Neural cell (in vitro differentiated cells): ENCODE results near the gene UCK1. TPM values are rescaled to one million over a fixed set of nuclear protein-coding genes. Genes with fewer than 3 reads are reported as not detected.

Source experiments
- H2AFZ ChIP-seq: fragments of 200-600, 300-800 bp; sonication (generic), shearing (Covaris generic); 2 replicates; pipeline ENCODE4 v1.6.0; 2014; ENCODE audit warnings: low read depth, mild to moderate bottlenecking, antibody characterized with exemption, low read length, moderate library complexity
- H3F3A ChIP-seq: fragments of 200-600 bp; shearing (Covaris generic); 2 replicates; pipeline ENCODE4 v1.6.1; 2016; ENCODE audit warnings: mild to moderate bottlenecking, moderate library complexity, mixed read lengths, antibody characterized with exemption, low read length; ENCODE audit not compliant: insufficient read depth, poor library complexity, severe bottlenecking
- H3K27ac ChIP-seq: fragments of 200-600, 300-800 bp; sonication (generic), shearing (Covaris generic); 2 replicates; pipeline ENCODE4 v1.5.1; 2014; ENCODE audit warnings: mild to moderate bottlenecking, low read length, moderate library complexity
- H3K27me3 ChIP-seq: fragments of 300-800, 200-600 bp; sonication (generic), shearing (Covaris generic); 2 replicates; pipeline ENCODE4 v1.6.0; 2014; ENCODE audit warnings: mild to moderate bottlenecking, low read depth, low read length, moderate library complexity; ENCODE audit not compliant: insufficient read depth
- H3K36me3 ChIP-seq: fragments of 300-800, 200-600 bp; sonication (generic), shearing (Covaris generic); 2 replicates; pipeline ENCODE4 v1.5.1; 2014; ENCODE audit warnings: mild to moderate bottlenecking, antibody characterized with exemption, low read length, moderate library complexity; ENCODE audit not compliant: insufficient read depth
- H3K4me2 ChIP-seq: fragments of 300-800, 200-600 bp; sonication (generic), shearing (Covaris generic); 2 replicates; pipeline ENCODE4 v1.6.0; 2014; ENCODE audit warnings: mild to moderate bottlenecking, low read length
- H3K4me3 ChIP-seq: fragments of 300-800, 200-600 bp; sonication (generic), shearing (Covaris generic); 2 replicates; pipeline ENCODE4 v1.5.1; 2014; ENCODE audit warnings: mild to moderate bottlenecking, low read length, moderate library complexity
- H3K79me2 ChIP-seq: fragments of 200-600 bp; shearing (Covaris generic); replicated peaks from 2 replicates; pipeline ENCODE4 v1.6.0; 2014; ENCODE audit warnings: mild to moderate bottlenecking, low read length, moderate library complexity; ENCODE audit not compliant: insufficient read depth
- H3K9ac ChIP-seq: fragments of 300-800, 200-600 bp; sonication (generic), shearing (Covaris generic); 2 replicates; pipeline ENCODE4 v1.6.1; 2016; ENCODE audit warnings: mild to moderate bottlenecking, low read length, mixed read lengths
- H3K9me2 ChIP-seq: fragments of 200-600 bp; shearing (Covaris generic); 2 replicates; pipeline ENCODE4 v1.6.1; 2016; ENCODE audit warnings: mild to moderate bottlenecking, low read length, mixed read lengths; ENCODE audit not compliant: insufficient read depth
- H3K9me3 ChIP-seq: fragments of 200-600, 300-800 bp; sonication (generic), shearing (Covaris generic); 2 replicates; pipeline ENCODE4 v1.6.1; 2016; ENCODE audit warnings: mild to moderate bottlenecking, mixed run types, low read length, moderate library complexity, mixed read lengths
- H4K20me1 ChIP-seq: fragments of 200-600 bp; shearing (Covaris generic); 2 replicates; pipeline ENCODE4 v1.6.1; 2016; ENCODE audit warnings: mild to moderate bottlenecking, mixed run types; ENCODE audit not compliant: insufficient read depth
- EP300 ChIP-seq: fragments of 450-650 bp; conservative IDR thresholded peaks from 2 replicates; pipeline ENCODE4 v1.6.1; 2014; ENCODE audit warnings: antibody characterized with exemption, mild to moderate bottlenecking, moderate library complexity; ENCODE audit not compliant: poor library complexity, severe bottlenecking
- EZH2 ChIP-seq: fragments of 200-600, 300-800 bp; shearing (Covaris generic), sonication (generic); IDR thresholded peaks from 2 replicates; pipeline ENCODE4 v1.6.1; 2014; ENCODE audit warnings: antibody characterized with exemption, low read length, borderline replicate concordance, mild to moderate bottlenecking; ENCODE audit not compliant: insufficient read depth, poor library complexity, severe bottlenecking
- MXI1 ChIP-seq: fragments of 450-650 bp; conservative IDR thresholded peaks from 2 replicates; pipeline ENCODE4 v1.6.1; 2014; ENCODE audit warnings: antibody characterized with exemption, mild to moderate bottlenecking; ENCODE audit not compliant: poor library complexity, severe bottlenecking
- POLR2AphosphoS5 ChIP-seq: IDR thresholded peaks from 2 replicates; pipeline ENCODE4 v1.6.1; 2012
- RAD21 ChIP-seq: fragments of 450-650 bp; conservative IDR thresholded peaks from 2 replicates; pipeline ENCODE4 v1.6.1; 2014; ENCODE audit warnings: antibody characterized with exemption, mild to moderate bottlenecking, moderate library complexity
- SMC3 ChIP-seq: fragments of 450-650 bp; conservative IDR thresholded peaks from 2 replicates; pipeline ENCODE4 v1.6.1; 2014; ENCODE audit warnings: antibody characterized with exemption, mild to moderate bottlenecking, moderate library complexity; ENCODE audit not compliant: poor library complexity
- TAF1 ChIP-seq: IDR thresholded peaks from 2 replicates; pipeline ENCODE4 v1.6.1; 2012; ENCODE audit warnings: low read depth
- polyA plus RNA-seq: library from polyadenylated mRNA; depleted of rRNA; stranded (reverse); fragments of >200 nt; gene quantifications from 2 replicates; pipeline ENCODE4 v1.2.3, GENCODE V29; 2014
- TF ChIP-seq, protein P1 (sequence below): IDR thresholded peaks from 2 replicates; pipeline ENCODE4 v1.6.1; 2012; ENCODE audit warnings: borderline replicate concordance
- TF ChIP-seq, protein P2 (sequence below): fragments of 450-650 bp; IDR thresholded peaks from 2 replicates; pipeline ENCODE4 v1.5.1; 2014; ENCODE audit warnings: antibody characterized with exemption, mild to moderate bottlenecking, moderate library complexity; ENCODE audit not compliant: poor library complexity, severe bottlenecking

The UCK1 gene
- polyA plus RNA-seq, 1 donor from 2014 or later: 45.9 TPM

DNA sequence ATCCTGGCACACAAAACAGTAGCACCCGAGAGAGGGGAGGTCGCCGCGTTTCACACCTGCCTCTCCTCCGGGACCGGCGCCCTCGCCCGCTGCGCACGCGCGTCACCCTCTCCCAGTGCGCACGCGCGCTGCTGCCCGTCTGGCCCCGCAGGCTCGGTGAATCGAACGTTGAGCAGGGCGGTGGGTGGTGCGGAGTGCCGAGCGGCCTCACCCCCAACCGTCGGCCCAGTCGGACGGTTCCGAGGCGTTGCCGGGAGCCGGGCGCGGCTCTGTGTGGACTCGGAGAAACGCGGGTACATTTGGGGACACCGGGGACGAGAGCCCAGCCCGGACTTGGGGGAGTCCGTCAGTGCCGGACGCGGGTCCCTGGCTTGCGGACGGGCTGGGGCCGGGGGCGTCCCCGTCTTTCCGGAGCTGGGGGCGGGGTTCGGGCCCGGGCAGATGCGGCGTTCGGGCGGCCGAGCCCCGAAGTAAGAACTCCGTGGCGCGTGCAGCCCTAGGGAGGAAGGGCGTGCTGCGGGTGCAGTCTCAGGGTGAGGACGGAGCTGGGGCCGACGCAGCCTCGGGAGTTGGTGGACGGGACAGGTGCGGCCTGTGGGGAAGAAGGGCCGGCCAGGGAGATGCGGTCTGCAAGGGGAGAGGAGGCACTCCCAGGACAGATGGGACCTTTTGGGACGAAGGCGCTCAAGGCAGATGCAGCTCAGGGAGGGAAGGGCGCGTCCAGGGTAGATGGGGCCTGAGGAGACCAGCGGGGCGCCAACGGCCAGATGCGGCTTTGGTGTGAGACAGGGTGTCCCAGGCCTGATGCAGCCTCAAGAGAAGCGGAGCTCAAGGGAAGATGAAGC lies 28.1 kb downstream of the UCK1 start, which contains the start of gene POMT1:
Gene POMT1 (plus strand): TSS at position 138 of the 845 bp plus-strand sequence. CDS start 1,301 bp downstream, outside the sequence.
- H3K36me3 ChIP-seq: no peaks in the 10 kb centered on the region
- no peaks in the 10 kb centered on the region for H3K9me3 ChIP-seq
- H3K27me3 ChIP-seq: no peaks in the 10 kb centered on the region
- H3K4me3 ChIP-seq: peak within 1 kb of the TSS; percentile 90
- no peaks in the 10 kb centered on the region for H3F3A ChIP-seq
- H3K79me2 ChIP-seq: peaks cover 13% of the 10 kb centered on the region
- TF ChIP-seq MXI1 (peak; percentile 81), EZH2 (no peak), SMC3 (no peak), EP300 (peak; percentile 42), POLR2AphosphoS5 (peak; percentile 87), RAD21 (peak; percentile 43), TAF1 (peak; percentile 74)
- TF ChIP-seq, protein P1, sequence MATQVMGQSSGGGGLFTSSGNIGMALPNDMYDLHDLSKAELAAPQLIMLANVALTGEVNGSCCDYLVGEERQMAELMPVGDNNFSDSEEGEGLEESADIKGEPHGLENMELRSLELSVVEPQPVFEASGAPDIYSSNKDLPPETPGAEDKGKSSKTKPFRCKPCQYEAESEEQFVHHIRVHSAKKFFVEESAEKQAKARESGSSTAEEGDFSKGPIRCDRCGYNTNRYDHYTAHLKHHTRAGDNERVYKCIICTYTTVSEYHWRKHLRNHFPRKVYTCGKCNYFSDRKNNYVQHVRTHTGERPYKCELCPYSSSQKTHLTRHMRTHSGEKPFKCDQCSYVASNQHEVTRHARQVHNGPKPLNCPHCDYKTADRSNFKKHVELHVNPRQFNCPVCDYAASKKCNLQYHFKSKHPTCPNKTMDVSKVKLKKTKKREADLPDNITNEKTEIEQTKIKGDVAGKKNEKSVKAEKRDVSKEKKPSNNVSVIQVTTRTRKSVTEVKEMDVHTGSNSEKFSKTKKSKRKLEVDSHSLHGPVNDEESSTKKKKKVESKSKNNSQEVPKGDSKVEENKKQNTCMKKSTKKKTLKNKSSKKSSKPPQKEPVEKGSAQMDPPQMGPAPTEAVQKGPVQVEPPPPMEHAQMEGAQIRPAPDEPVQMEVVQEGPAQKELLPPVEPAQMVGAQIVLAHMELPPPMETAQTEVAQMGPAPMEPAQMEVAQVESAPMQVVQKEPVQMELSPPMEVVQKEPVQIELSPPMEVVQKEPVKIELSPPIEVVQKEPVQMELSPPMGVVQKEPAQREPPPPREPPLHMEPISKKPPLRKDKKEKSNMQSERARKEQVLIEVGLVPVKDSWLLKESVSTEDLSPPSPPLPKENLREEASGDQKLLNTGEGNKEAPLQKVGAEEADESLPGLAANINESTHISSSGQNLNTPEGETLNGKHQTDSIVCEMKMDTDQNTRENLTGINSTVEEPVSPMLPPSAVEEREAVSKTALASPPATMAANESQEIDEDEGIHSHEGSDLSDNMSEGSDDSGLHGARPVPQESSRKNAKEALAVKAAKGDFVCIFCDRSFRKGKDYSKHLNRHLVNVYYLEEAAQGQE: peak; percentile 0
- TF ChIP-seq, protein P2, sequence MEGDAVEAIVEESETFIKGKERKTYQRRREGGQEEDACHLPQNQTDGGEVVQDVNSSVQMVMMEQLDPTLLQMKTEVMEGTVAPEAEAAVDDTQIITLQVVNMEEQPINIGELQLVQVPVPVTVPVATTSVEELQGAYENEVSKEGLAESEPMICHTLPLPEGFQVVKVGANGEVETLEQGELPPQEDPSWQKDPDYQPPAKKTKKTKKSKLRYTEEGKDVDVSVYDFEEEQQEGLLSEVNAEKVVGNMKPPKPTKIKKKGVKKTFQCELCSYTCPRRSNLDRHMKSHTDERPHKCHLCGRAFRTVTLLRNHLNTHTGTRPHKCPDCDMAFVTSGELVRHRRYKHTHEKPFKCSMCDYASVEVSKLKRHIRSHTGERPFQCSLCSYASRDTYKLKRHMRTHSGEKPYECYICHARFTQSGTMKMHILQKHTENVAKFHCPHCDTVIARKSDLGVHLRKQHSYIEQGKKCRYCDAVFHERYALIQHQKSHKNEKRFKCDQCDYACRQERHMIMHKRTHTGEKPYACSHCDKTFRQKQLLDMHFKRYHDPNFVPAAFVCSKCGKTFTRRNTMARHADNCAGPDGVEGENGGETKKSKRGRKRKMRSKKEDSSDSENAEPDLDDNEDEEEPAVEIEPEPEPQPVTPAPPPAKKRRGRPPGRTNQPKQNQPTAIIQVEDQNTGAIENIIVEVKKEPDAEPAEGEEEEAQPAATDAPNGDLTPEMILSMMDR: peak; percentile 24
- peak within 1 kb of the TSS; percentile 67 for H3K4me2 ChIP-seq
- peak within 1 kb of the TSS; percentile 75 for H2AFZ ChIP-seq
- H3K27ac ChIP-seq: peak within 1 kb of the TSS; percentile 60
- H3K9ac ChIP-seq: peak within 1 kb of the TSS; percentile 84
- no peaks in the 10 kb centered on the region for H4K20me1 ChIP-seq
- H3K9me2 ChIP-seq: no peaks in the 10 kb centered on the region

DNA sequence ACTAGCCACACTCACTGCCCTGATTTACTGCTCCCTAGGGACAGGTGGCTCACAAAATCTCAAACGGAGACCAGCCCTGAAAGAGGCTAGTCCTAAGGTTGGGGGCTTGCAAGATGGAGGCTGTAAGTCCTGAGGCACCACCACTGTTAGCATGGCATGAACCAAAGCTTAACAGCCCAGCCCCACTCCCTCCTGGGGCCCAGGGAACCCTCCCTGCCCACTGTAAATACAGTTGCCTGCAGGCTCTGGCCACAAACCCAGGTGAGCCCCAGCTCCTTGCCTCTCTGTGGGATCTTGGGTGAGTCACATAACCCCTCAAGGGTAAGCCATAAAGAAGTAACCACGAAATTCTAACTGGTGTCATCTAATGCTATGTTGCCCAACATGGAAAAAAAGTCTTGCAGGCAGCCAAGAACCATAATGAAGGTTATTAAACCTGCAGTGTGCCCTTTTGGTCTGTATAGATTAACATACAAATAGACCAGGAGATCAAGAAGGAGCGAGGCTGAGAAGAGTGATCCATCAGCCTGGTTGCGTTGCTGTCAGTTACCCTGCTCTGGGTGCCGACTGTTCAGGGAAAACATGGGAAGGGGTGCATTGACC lies 30.0 kb downstream of the UCK1 start:
- H4K20me1 ChIP-seq: no peaks in the 10 kb centered on the region
- no peak for TF ChIP-seq POLR2AphosphoS5
- TF ChIP-seq TAF1: no peak
- TF ChIP-seq, protein P1: no peak
- no peaks in the 10 kb centered on the region for H3F3A ChIP-seq
- H3K4me3 ChIP-seq: no peak overlapping the region
- H3K4me2 ChIP-seq: no peak overlapping the region
- H3K79me2 ChIP-seq: peaks cover 13% of the 10 kb centered on the region
- H3K27ac ChIP-seq: no peak overlapping the region
- no peaks in the 10 kb centered on the region for H3K9me3 ChIP-seq
- H3K36me3 ChIP-seq: no peaks in the 10 kb centered on the region
- H3K9me2 ChIP-seq: no peaks in the 10 kb centered on the region
- no peak overlapping the region for H3K9ac ChIP-seq
- H2AFZ ChIP-seq: no peak overlapping the region
- H3K27me3 ChIP-seq: no peaks in the 10 kb centered on the region
